GM23248 (cell line): ENCODE data around the gene ATP8A2. TPM values are rescaled to one million over a fixed set of nuclear protein-coding genes. Genes with fewer than 3 reads are reported as not detected.

ENCODE experiments used
- DNase-seq: peaks from one replicate; pipeline ENCODE4 v3.0.0-alpha.2; 2015
- H2AFZ ChIP-seq: fragments of 200-600 bp; sonication (generic); 2 replicates; pipeline ENCODE4 v1.6.1; 2016; ENCODE audit warnings: antibody characterized with exemption
- H3F3A ChIP-seq: fragments of 200-600 bp; sonication (generic); 2 replicates; pipeline ENCODE4 v1.6.1; 2016; ENCODE audit warnings: mild to moderate bottlenecking, antibody characterized with exemption, mixed run types; ENCODE audit not compliant: insufficient read depth
- H3K27ac ChIP-seq: fragments of 200-600 bp; sonication (generic); 2 replicates; pipeline ENCODE4 v1.5.1; 2016; ENCODE audit warnings: mild to moderate bottlenecking
- H3K27me3 ChIP-seq: fragments of 200-600 bp; sonication (generic); replicated peaks from 2 replicates; pipeline ENCODE4 v1.6.1; 2016; ENCODE audit warnings: mild to moderate bottlenecking; ENCODE audit not compliant: insufficient read depth
- H3K36me3 ChIP-seq: fragments of 200-600 bp; sonication (generic); 2 replicates; pipeline ENCODE4 v1.6.1; 2016; ENCODE audit warnings: low read depth, mild to moderate bottlenecking
- H3K4me1 ChIP-seq: fragments of 200-600 bp; sonication (generic); 2 replicates; pipeline ENCODE4 v1.6.1; 2016; ENCODE audit warnings: mild to moderate bottlenecking; ENCODE audit not compliant: insufficient read depth
- H3K4me2 ChIP-seq: fragments of 200-600 bp; sonication (generic); one replicate; pipeline ENCODE4 v1.6.1; 2016; ENCODE audit warnings: mild to moderate bottlenecking; ENCODE audit not compliant: unreplicated experiment
- H3K4me3 ChIP-seq: fragments of 200-600 bp; sonication (generic); 2 replicates; pipeline ENCODE4 v1.5.1; 2016; ENCODE audit warnings: mild to moderate bottlenecking
- H3K79me2 ChIP-seq: fragments of 200-600 bp; sonication (generic); 2 replicates; pipeline ENCODE4 v1.6.1; 2016; ENCODE audit warnings: mild to moderate bottlenecking; ENCODE audit not compliant: insufficient read depth
- H3K9ac ChIP-seq: fragments of 200-600 bp; sonication (generic); 2 replicates; pipeline ENCODE4 v1.6.1; 2016; ENCODE audit warnings: mild to moderate bottlenecking
- H3K9me2 ChIP-seq: fragments of 200-600 bp; sonication (generic); 2 replicates; pipeline ENCODE4 v1.6.1; 2016; ENCODE audit warnings: mixed run types, mild to moderate bottlenecking, moderate library complexity; ENCODE audit not compliant: insufficient read depth
- H3K9me3 ChIP-seq: fragments of 200-600 bp; sonication (generic); one replicate; pipeline ENCODE4 v1.6.1; 2017; ENCODE audit warnings: low read depth
- H4K20me1 ChIP-seq: fragments of 200-600 bp; sonication (generic); 2 replicates; pipeline ENCODE4 v1.6.0; 2016; ENCODE audit not compliant: insufficient read depth
- EZH2 ChIP-seq: fragments of 200-600 bp; sonication (generic); IDR thresholded peaks from 2 replicates; pipeline ENCODE4 v1.6.1; 2018; ENCODE audit warnings: antibody characterized with exemption, mild to moderate bottlenecking; ENCODE audit not compliant: insufficient read depth, poor library complexity, severe bottlenecking
- EZH2phosphoT487 ChIP-seq: fragments of 200-600 bp; sonication (generic); IDR thresholded peaks from 2 replicates; pipeline ENCODE4 v1.6.1; 2018; ENCODE audit warnings: antibody characterized with exemption, moderate library complexity, mild to moderate bottlenecking, low read depth; ENCODE audit not compliant: insufficient read depth
- WGBS, 2 experiments: methylation state at CpG; one replicate each; pipeline ENCODE4 v1.1.6; 2015 to 2017; ENCODE audit warnings: low lambda C conversion rate in 2 of 2, low coverage in 1 of 2; ENCODE audit errors: missing lambda C conversion rate in 2 of 2; 5-methylcytosine and 5-hydroxymethylcytosine counted together
- in situ Hi-C: fragments of 300-500 bp; cut with MboI; formaldehyde crosslinking; loops from 2 replicates; pipeline ENCODE4 v1.15.0; 2020
- polyA plus RNA-seq: library from polyadenylated mRNA; unstranded; fragments of >200 nt; fragmentation: Nextera tagmentation; extraction: Ambion mirVana; gene quantifications from 2 replicates; pipeline ENCODE4 v1.2.1, GENCODE V29; 2016
- total RNA-seq: library from RNA; depleted of rRNA; stranded (reverse); fragments of >200 nt; shearing (Covaris generic); gene quantifications from 2 replicates; pipeline ENCODE4 v1.2.3, GENCODE V29; 2014

Gene ATP8A2
- total and polyA plus RNA-seq, 2 experiments from 2014 or later, result under 0.01 to 0.05 TPM

DNA sequence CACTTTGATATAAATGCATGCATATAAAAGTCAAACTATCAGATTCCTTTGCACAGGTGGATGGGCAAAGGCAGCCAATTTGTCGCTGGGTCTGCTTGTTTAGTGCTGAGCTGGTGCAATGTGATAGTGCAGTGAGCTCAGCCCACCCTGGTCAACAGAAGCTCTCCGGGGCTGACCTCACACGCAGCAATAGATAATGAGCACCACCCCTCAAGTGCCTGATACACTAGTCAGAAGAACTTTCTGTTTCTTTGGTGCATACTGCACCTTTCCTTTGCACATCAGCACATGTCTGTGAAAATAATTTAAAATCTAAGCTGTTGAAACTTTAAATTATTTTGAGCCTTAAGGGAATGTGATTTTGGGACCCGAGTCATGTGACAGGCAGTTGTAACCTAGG is 20.2 kb downstream of the ATP8A2 start:
- WGBS, 2 experiments, result 37 to 43% methylated on average over 4 of the region's 4 CpGs
- no peak overlapping the region for H3K9ac ChIP-seq
- H3K27me3 ChIP-seq, result no peaks in the 10 kb centered on the region
- H3K79me2 ChIP-seq, result no peaks in the 10 kb centered on the region
- no peaks in the 10 kb centered on the region for H3F3A ChIP-seq
- no peak overlapping the region for H3K4me2 ChIP-seq
- TF ChIP-seq EZH2phosphoT487, result no peak
- TF ChIP-seq EZH2, result no peak
- H3K4me1 ChIP-seq, result no peaks in the 10 kb centered on the region
- no peaks in the 10 kb centered on the region for H3K9me3 ChIP-seq
- no peak overlapping the region for H3K4me3 ChIP-seq
- no peak overlapping the region for H3K27ac ChIP-seq
- no peak for DNase-seq
- no peaks in the 10 kb centered on the region for H3K9me2 ChIP-seq
- no peaks in the 10 kb centered on the region for H3K36me3 ChIP-seq
- H4K20me1 ChIP-seq, result no peaks in the 10 kb centered on the region
- H2AFZ ChIP-seq, result no peak overlapping the region
- in situ Hi-C loops, result no loop called here

DNA sequence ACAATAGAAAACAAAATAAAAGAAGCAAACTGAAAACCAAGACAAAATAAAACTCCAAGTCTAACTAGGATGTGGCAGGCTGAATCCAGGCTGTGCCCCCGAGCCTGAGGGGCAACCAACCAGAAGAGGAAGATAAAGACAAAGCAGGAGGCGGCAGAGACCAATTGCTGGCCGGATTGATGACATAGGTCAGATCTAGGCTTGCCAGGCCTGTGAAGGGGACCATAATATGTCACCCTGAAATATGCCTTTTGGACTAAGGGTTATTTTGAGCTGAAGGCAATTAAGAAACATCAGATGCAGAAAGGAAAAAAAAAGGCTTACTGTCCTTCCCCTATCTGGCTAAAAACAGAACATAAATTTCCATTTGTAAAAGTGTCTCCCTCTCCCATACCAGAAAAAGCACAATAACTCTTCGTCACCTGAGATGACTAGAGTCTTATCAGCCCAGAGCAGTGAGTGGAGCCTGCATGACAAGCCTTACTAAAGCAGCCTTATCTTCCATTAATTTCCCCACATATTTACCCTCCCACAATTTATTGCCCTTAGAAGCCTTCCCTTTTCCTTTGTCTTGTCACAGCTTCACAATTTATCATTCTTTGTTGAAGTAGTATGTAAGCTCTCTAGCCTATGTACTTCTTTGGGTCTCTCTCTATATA is 22.8 kb downstream of the ATP8A2 start:
- Histone ChIP-seq H3K27me3 (0 out of 2 replicates have a peak, but pooled peaks cover 6% of the 10 kb centered on the region), H4K20me1 (no peaks in the 10 kb centered on the region), H3K9me3 (no peaks in the 10 kb centered on the region), H3F3A (no peaks in the 10 kb centered on the region), H3K9me2 (no peaks in the 10 kb centered on the region), H3K36me3 (no peaks in the 10 kb centered on the region), H3K79me2 (no peaks in the 10 kb centered on the region), H3K4me3 (no peak overlapping the region), H3K4me2 (no peak overlapping the region), H2AFZ (no peak overlapping the region), H3K9ac (no peak overlapping the region), H3K4me1 (no peaks in the 10 kb centered on the region), H3K27ac (no peak overlapping the region)
- in situ Hi-C loops, result no loop called here
- no peak for TF ChIP-seq EZH2phosphoT487
- TF ChIP-seq EZH2, result no peak
- no peak for DNase-seq
- WGBS, 2 experiments, result 5 to 8% methylated on average over 4 of the region's 4 CpGs

DNA sequence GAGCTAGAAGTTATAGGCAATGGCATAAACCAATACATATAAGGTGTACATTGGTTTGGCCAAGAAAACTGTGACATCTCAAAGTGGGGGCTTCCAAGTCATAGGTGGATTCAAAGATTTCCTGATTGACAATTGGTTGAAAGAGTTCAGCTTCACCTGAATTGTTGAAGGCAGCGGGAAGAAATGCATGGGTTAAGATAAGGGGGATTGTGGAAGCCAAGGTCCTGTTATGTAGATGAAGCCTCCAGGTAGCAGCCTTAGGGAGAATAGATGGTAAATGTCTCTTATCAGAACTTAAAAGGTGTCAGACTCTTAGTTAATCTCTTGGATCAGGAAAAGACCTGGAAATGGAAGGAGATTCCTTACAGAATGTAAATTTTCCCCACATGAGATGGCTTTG is 26.0 kb downstream of the ATP8A2 start:
- no peak overlapping the region for H3K9ac ChIP-seq
- H3F3A ChIP-seq, result no peaks in the 10 kb centered on the region
- no peak for DNase-seq
- H3K9me3 ChIP-seq, result no peaks in the 10 kb centered on the region
- no peak overlapping the region for H3K4me2 ChIP-seq
- no peaks in the 10 kb centered on the region for H4K20me1 ChIP-seq
- in situ Hi-C loops, result no loop called here
- no peaks in the 10 kb centered on the region for H3K36me3 ChIP-seq
- no peak overlapping the region for H3K27ac ChIP-seq
- no peak overlapping the region for H2AFZ ChIP-seq
- H3K4me3 ChIP-seq, result no peak overlapping the region
- H3K79me2 ChIP-seq, result no peaks in the 10 kb centered on the region
- 18 to 33% methylated on average over 1 of the region's 1 CpG for WGBS, 2 experiments
- H3K9me2 ChIP-seq, result no peaks in the 10 kb centered on the region
- peaks cover 6% of the 10 kb centered on the region; the same call in 1 of the 2 replicates for H3K27me3 ChIP-seq
- no peak for TF ChIP-seq EZH2phosphoT487
- H3K4me1 ChIP-seq, result no peaks in the 10 kb centered on the region

DNA sequence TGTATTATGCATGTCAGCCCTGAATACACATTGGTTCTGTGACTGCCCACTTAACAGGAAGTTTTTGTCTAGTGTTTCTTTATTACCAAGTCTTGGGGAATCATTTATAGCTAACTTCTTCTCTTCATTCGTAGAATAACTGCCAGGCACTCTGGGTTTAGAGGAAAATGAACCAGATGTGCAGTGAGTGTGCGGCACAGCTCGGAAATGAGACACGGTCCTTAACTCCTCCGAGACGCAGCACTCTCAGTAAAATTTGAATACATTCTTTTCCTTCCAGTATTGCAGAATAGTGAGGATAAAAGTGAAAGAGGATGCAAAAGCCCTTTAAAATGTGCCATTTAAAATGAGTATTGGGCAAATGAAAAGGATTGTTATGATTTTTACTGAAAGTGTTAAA is 29.2 kb downstream of the ATP8A2 start:
- H3K36me3 ChIP-seq, result no peaks in the 10 kb centered on the region
- no peak overlapping the region for H3K4me2 ChIP-seq
- H3K4me1 ChIP-seq, result no peaks in the 10 kb centered on the region
- 1 to 2% methylated on average over 6 of the region's 6 CpGs for WGBS, 2 experiments
- no peak overlapping the region for H3K9ac ChIP-seq
- H3K9me3 ChIP-seq, result no peaks in the 10 kb centered on the region
- peak overlapping the region; percentile 22; the same call in 1 of the 2 replicates for H2AFZ ChIP-seq
- no peaks in the 10 kb centered on the region for H3F3A ChIP-seq
- H3K27me3 ChIP-seq, result peaks cover 6% of the 10 kb centered on the region; the same call in 1 of the 2 replicates
- H3K79me2 ChIP-seq, result no peaks in the 10 kb centered on the region
- H3K9me2 ChIP-seq, result no peaks in the 10 kb centered on the region
- DNase-seq, result no peak
- no peak overlapping the region for H3K27ac ChIP-seq
- TF ChIP-seq EZH2 (no peak), EZH2phosphoT487 (no peak)
- in situ Hi-C loops, result no loop called here
- H3K4me3 ChIP-seq, result no peak overlapping the region
- H4K20me1 ChIP-seq, result no peaks in the 10 kb centered on the region

DNA sequence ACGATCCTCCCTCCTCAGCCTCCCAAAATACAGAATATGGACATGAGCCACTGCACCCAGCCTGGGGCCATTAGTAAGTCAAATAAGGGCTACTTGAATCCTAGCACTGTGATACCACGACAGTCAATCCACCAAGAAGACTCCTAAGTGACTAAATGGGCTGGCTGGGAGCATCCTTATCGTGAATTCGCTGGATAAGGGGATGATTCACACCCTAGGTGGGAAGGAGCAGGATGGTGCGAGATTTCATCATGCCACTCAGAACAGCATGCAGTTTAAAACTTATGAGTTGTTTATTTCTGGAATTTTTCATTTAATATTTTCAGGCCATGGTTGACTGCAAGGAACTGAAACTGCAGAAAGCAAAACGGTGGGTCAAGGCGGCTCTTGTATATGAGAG is 30.2 kb downstream of the ATP8A2 start:
- TF ChIP-seq EZH2 (no peak), EZH2phosphoT487 (no peak)
- Histone ChIP-seq H3K4me1 (no peaks in the 10 kb centered on the region), H3K36me3 (no peaks in the 10 kb centered on the region), H3K27ac (no peak overlapping the region), H3K4me3 (no peak overlapping the region), H4K20me1 (no peaks in the 10 kb centered on the region), H3K9me3 (no peaks in the 10 kb centered on the region), H3K79me2 (no peaks in the 10 kb centered on the region), H3K4me2 (no peak overlapping the region), H2AFZ (no peak overlapping the region), H3K9me2 (no peaks in the 10 kb centered on the region), H3F3A (no peaks in the 10 kb centered on the region), H3K27me3 (peaks cover 6% of the 10 kb centered on the region; the same call in 1 of the 2 replicates), H3K9ac (no peak overlapping the region)
- no peak for DNase-seq
- in situ Hi-C loops, result no loop called here
- WGBS, 2 experiments, result 46 to 48% methylated on average over 7 of the region's 7 CpGs
